Activated naive CD8-positive, alpha-beta T cell treated with anti-CD3 and anti-CD28 coated beads for 36 hours (primary cell): ENCODE measurements around the gene SLC14A1. TPM values are rescaled to one million over a fixed set of nuclear protein-coding genes. Genes with fewer than 3 reads are reported as not detected.
"Not testable (repeated sequence)": the region's sequence is repeated elsewhere in the genome, so short reads cannot be mapped to it uniquely, and the experiment has no call there.

Source experiments
- DNase-seq: peaks from one replicate; pipeline ENCODE4 v3.0.0; 2021
- H3K27ac Mint-ChIP-seq: one replicate; pipeline ENCODE4 v1.8.0; 2022; ENCODE audit warnings: mild to moderate bottlenecking, moderate library complexity, mixed read lengths
- H3K27me3 Mint-ChIP-seq: one replicate; pipeline ENCODE4 v1.8.0; 2022; ENCODE audit warnings: mild to moderate bottlenecking, mixed read lengths
- H3K36me3 Mint-ChIP-seq: one replicate; pipeline ENCODE4 v1.8.0; 2021; ENCODE audit warnings: mild to moderate bottlenecking, mixed read lengths
- H3K4me1 Mint-ChIP-seq: one replicate; pipeline ENCODE4 v1.8.0; 2021; ENCODE audit warnings: mixed read lengths
- H3K4me3 Mint-ChIP-seq: one replicate; pipeline ENCODE4 v1.8.0; 2022; ENCODE audit warnings: mild to moderate bottlenecking, moderate library complexity, mixed read lengths
- H3K9me3 Mint-ChIP-seq: one replicate; pipeline ENCODE4 v1.8.0; 2022; ENCODE audit warnings: mixed read lengths
- total RNA-seq, 2 experiments: library from RNA; stranded (reverse); gene quantifications; one replicate each; pipeline ENCODE4 v1.2.3, GENCODE V29; 2021

SLC14A1 gene
- total RNA-seq, 2 experiments from 2014 or later: 1.1 to 1.4 TPM

GRCh38 chr18:45734944-45735343, 11.0 kb downstream of the SLC14A1 start:
- Mint-ChIP-seq H3K27ac (no peak overlapping the region), H3K4me3 (no peak overlapping the region), H3K4me1 (no peaks in the 10 kb centered on the region), H3K36me3 (no peaks in the 10 kb centered on the region), H3K9me3 (no peaks in the 10 kb centered on the region), H3K27me3 (no peaks in the 10 kb centered on the region)
- no peak for DNase-seq

- H3K27me3 Mint-ChIP-seq: no peaks in the 10 kb centered on the region
- H3K4me3 Mint-ChIP-seq: no peak overlapping the region
- no peak overlapping the region for H3K27ac Mint-ChIP-seq
- H3K9me3 Mint-ChIP-seq: no peaks in the 10 kb centered on the region
- DNase-seq: no peak
- no peaks in the 10 kb centered on the region for H3K4me1 Mint-ChIP-seq
- H3K36me3 Mint-ChIP-seq: no peaks in the 10 kb centered on the region
These were observed 14.7 kb downstream of the SLC14A1 start for GRCh38 chr18:45738660-45739059.

GRCh38 chr18:45739268-45739667, 15.3 kb downstream of the SLC14A1 start:
- no peak overlapping the region for H3K4me3 Mint-ChIP-seq
- H3K27ac Mint-ChIP-seq: no peak overlapping the region
- no peaks in the 10 kb centered on the region for H3K27me3 Mint-ChIP-seq

GRCh38 chr18:45739848-45740247, 15.9 kb downstream of the SLC14A1 start:
- no peak overlapping the region for H3K27ac Mint-ChIP-seq
- H3K27me3 Mint-ChIP-seq: no peaks in the 10 kb centered on the region
- no peaks in the 10 kb centered on the region for H3K36me3 Mint-ChIP-seq
- DNase-seq: no peak
- H3K9me3 Mint-ChIP-seq: no peaks in the 10 kb centered on the region
- no peak overlapping the region for H3K4me3 Mint-ChIP-seq
- no peaks in the 10 kb centered on the region for H3K4me1 Mint-ChIP-seq

More at GRCh38 chr18:45739268-45739667, 15.3 kb downstream of the SLC14A1 start:
- no peaks in the 10 kb centered on the region for H3K9me3 Mint-ChIP-seq
- DNase-seq: no peak
- no peaks in the 10 kb centered on the region for H3K36me3 Mint-ChIP-seq
- no peaks in the 10 kb centered on the region for H3K4me1 Mint-ChIP-seq

- Mint-ChIP-seq H3K27me3 (no peaks in the 10 kb centered on the region), H3K36me3 (no peaks in the 10 kb centered on the region), H3K4me3 (no peak overlapping the region), H3K27ac (no peak overlapping the region), H3K9me3 (no peaks in the 10 kb centered on the region), H3K4me1 (no peaks in the 10 kb centered on the region)
- DNase-seq: no peak
These were observed 17.1 kb downstream of the SLC14A1 start for GRCh38 chr18:45741056-45741455.

- Mint-ChIP-seq H3K9me3 (no peaks in the 10 kb centered on the region), H3K4me3 (no peak overlapping the region), H3K27ac (no peak overlapping the region), H3K36me3 (no peaks in the 10 kb centered on the region), H3K27me3 (no peaks in the 10 kb centered on the region), H3K4me1 (no peaks in the 10 kb centered on the region)
- no peak for DNase-seq
These were observed 22.0 kb downstream of the SLC14A1 start for GRCh38 chr18:45745817-45746461.

GRCh38 chr18:45748501-45748900, 24.5 kb downstream of the SLC14A1 start:
- DNase-seq: no peak
- Mint-ChIP-seq H3K27ac (no peak overlapping the region), H3K4me3 (no peak overlapping the region), H3K36me3 (no peaks in the 10 kb centered on the region), H3K4me1 (no peaks in the 10 kb centered on the region), H3K9me3 (no peaks in the 10 kb centered on the region), H3K27me3 (no peaks in the 10 kb centered on the region)

GRCh38 chr18:45749918-45750689, 26.1 kb downstream of the SLC14A1 start:
- DNase-seq: no peak
- no peaks in the 10 kb centered on the region for H3K9me3 Mint-ChIP-seq
- H3K4me1 Mint-ChIP-seq: no peaks in the 10 kb centered on the region
- H3K27ac Mint-ChIP-seq: no peak overlapping the region
- H3K36me3 Mint-ChIP-seq: no peaks in the 10 kb centered on the region
- H3K27me3 Mint-ChIP-seq: no peaks in the 10 kb centered on the region
- no peak overlapping the region for H3K4me3 Mint-ChIP-seq

- no peaks in the 10 kb centered on the region for H3K36me3 Mint-ChIP-seq
- H3K4me1 Mint-ChIP-seq: peaks cover 3% of the 10 kb centered on the region
- DNase-seq: no peak
These were observed 27.8 kb downstream of the SLC14A1 start for GRCh38 chr18:45751766-45752165.

GRCh38 chr18:45752681-45753080, 28.7 kb downstream of the SLC14A1 start:
- Mint-ChIP-seq H3K27ac (no peak overlapping the region), H3K27me3 (peaks cover 12% of the 10 kb centered on the region), H3K36me3 (no peaks in the 10 kb centered on the region), H3K9me3 (no peaks in the 10 kb centered on the region), H3K4me1 (peaks cover 3% of the 10 kb centered on the region), H3K4me3 (no peak overlapping the region)
- DNase-seq: no peak

More at GRCh38 chr18:45751766-45752165, 27.8 kb downstream of the SLC14A1 start:
- H3K4me3 Mint-ChIP-seq: no peak overlapping the region
- peaks cover 5% of the 10 kb centered on the region for H3K27me3 Mint-ChIP-seq
- no peak overlapping the region for H3K27ac Mint-ChIP-seq
- no peaks in the 10 kb centered on the region for H3K9me3 Mint-ChIP-seq

- no peak for DNase-seq
- H3K36me3 Mint-ChIP-seq: no peaks in the 10 kb centered on the region
- peaks cover 12% of the 10 kb centered on the region for H3K27me3 Mint-ChIP-seq
- H3K4me3 Mint-ChIP-seq: no peak overlapping the region
- peaks cover 3% of the 10 kb centered on the region for H3K4me1 Mint-ChIP-seq
- no peaks in the 10 kb centered on the region for H3K9me3 Mint-ChIP-seq
- no peak overlapping the region for H3K27ac Mint-ChIP-seq
These were observed 29.3 kb downstream of the SLC14A1 start for GRCh38 chr18:45753286-45753685.

GRCh38 chr18:45755934-45756333, 32.0 kb downstream of the SLC14A1 start:
- no peak for DNase-seq
- Mint-ChIP-seq H3K27me3 (peaks cover 20% of the 10 kb centered on the region), H3K4me3 (no peak overlapping the region), H3K9me3 (no peaks in the 10 kb centered on the region), H3K27ac (no peak overlapping the region), H3K4me1 (peaks cover 3% of the 10 kb centered on the region), H3K36me3 (no peaks in the 10 kb centered on the region)

GRCh38 chr18:45757005-45757404, 33.0 kb downstream of the SLC14A1 start:
- no peak overlapping the region for H3K4me3 Mint-ChIP-seq
- DNase-seq: no peak
- no peaks in the 10 kb centered on the region for H3K36me3 Mint-ChIP-seq
- H3K9me3 Mint-ChIP-seq: no peaks in the 10 kb centered on the region
- peaks cover 3% of the 10 kb centered on the region for H3K4me1 Mint-ChIP-seq
- no peak overlapping the region for H3K27ac Mint-ChIP-seq
- H3K27me3 Mint-ChIP-seq: peaks cover 20% of the 10 kb centered on the region

- H3K36me3 Mint-ChIP-seq, H3K4me1 Mint-ChIP-seq, H3K4me3 Mint-ChIP-seq, H3K27ac Mint-ChIP-seq, DNase-seq, H3K9me3 Mint-ChIP-seq: not testable (repeated sequence)
- H3K27me3 Mint-ChIP-seq: peaks cover 20% of the 10 kb centered on the region
These were observed 33.7 kb downstream of the SLC14A1 start for GRCh38 chr18:45757644-45758043.

GRCh38 chr18:45760462-45761036, 36.6 kb downstream of the SLC14A1 start:
- DNase-seq: no peak
- Mint-ChIP-seq H3K36me3 (peaks cover 1% of the 10 kb centered on the region), H3K4me3 (no peak overlapping the region), H3K4me1 (peaks cover 3% of the 10 kb centered on the region), H3K27ac (no peak overlapping the region), H3K9me3 (no peaks in the 10 kb centered on the region), H3K27me3 (peaks cover 20% of the 10 kb centered on the region)
